Ishikawa (cell line): Measurements from ENCODE around the gene EPHB4.

Experiments
- CEBPB ChIP-seq: IDR thresholded peaks from 2 replicates; pipeline ENCODE4 v1.6.1; 2012
- CREB1 ChIP-seq: IDR thresholded peaks from 2 replicates; pipeline ENCODE4 v1.6.1; 2012; ENCODE audit warnings: low read depth
- EGR1 ChIP-seq: IDR thresholded peaks from 2 replicates; pipeline ENCODE4 v1.6.1; 2012
- EP300 ChIP-seq: IDR thresholded peaks from 2 replicates; pipeline ENCODE4 v1.6.1; 2012; ENCODE audit warnings: borderline replicate concordance
- FOXM1 ChIP-seq: IDR thresholded peaks from 2 replicates; pipeline ENCODE4 v1.6.1; 2012; ENCODE audit warnings: low read depth, borderline replicate concordance
- MAX ChIP-seq: IDR thresholded peaks from 2 replicates; pipeline ENCODE4 v1.6.1; 2012
- NFIC ChIP-seq: IDR thresholded peaks from 2 replicates; pipeline ENCODE4 v1.6.1; 2012
- RAD21 ChIP-seq: IDR thresholded peaks from 2 replicates; pipeline ENCODE4 v1.6.1; 2012; ENCODE audit warnings: low read depth
- REST ChIP-seq: IDR thresholded peaks from 2 replicates; pipeline ENCODE4 v1.6.1; 2012; ENCODE audit warnings: low read depth, mild to moderate bottlenecking
- TAF1 ChIP-seq: IDR thresholded peaks from 2 replicates; pipeline ENCODE4 v1.6.1; 2012; ENCODE audit warnings: low read depth, mild to moderate bottlenecking
- TCF12 ChIP-seq: IDR thresholded peaks from 2 replicates; pipeline ENCODE4 v1.6.1; 2012; ENCODE audit warnings: low read depth
- TEAD4 ChIP-seq: IDR thresholded peaks from 2 replicates; pipeline ENCODE4 v1.6.1; 2012
- USF1 ChIP-seq: IDR thresholded peaks from 2 replicates; pipeline ENCODE4 v1.6.1; 2012
- YY1 ChIP-seq: IDR thresholded peaks from 2 replicates; pipeline ENCODE4 v1.6.1; 2012; ENCODE audit warnings: low read depth
- ZBTB7A ChIP-seq: IDR thresholded peaks from 2 replicates; pipeline ENCODE4 v1.6.1; 2012; ENCODE audit warnings: low read depth

Gene EPHB4

GRCh38 chr7:100779359-100779758 is 48.0 kb downstream of the EPHB4 start:
- TF ChIP-seq YY1, result no peak
- no peak for TF ChIP-seq MAX
- no peak for TF ChIP-seq CEBPB
- no peak for TF ChIP-seq NFIC
- no peak for TF ChIP-seq FOXM1
- no peak for TF ChIP-seq TEAD4
- no peak for TF ChIP-seq RAD21

GRCh38 chr7:100778061-100778621 is 49.2 kb downstream of the EPHB4 start:
- TF ChIP-seq FOXM1 (no peak), REST (no peak), TCF12 (no peak), CREB1 (no peak), EGR1 (no peak), TEAD4 (no peak), RAD21 (no peak), CEBPB (no peak), TAF1 (no peak), USF1 (no peak), ZBTB7A (no peak), EP300 (no peak), YY1 (no peak), NFIC (no peak), MAX (no peak)

- TF ChIP-seq USF1 (no peak), REST (no peak), TAF1 (no peak), CREB1 (no peak), RAD21 (no peak)
Observed at GRCh38 chr7:100773491-100773890, 53.8 kb downstream of the EPHB4 start.

GRCh38 chr7:100768784-100769183 is 58.5 kb downstream of the EPHB4 start:
- TF ChIP-seq TCF12 (no peak), CEBPB (no peak), RAD21 (no peak), CREB1 (no peak), NFIC (no peak), TEAD4 (no peak), YY1 (no peak), FOXM1 (no peak), MAX (no peak), EGR1 (no peak), REST (no peak), USF1 (no peak), EP300 (no peak), ZBTB7A (no peak)
